Panc1 (cell line): ENCODE data around the gene CRADD. TPM values are rescaled to one million over a fixed set of nuclear protein-coding genes. Genes with fewer than 3 reads are reported as not detected.
"Not testable (repeated sequence)": the region's sequence is repeated elsewhere in the genome, so short reads cannot be mapped to it uniquely, and the experiment has no call there.

Source experiments
- ATAC-seq: fragments of 200-7000 bp; cut with Tn5 transposase; 2 replicates; pipeline ENCODE4 v1.9.1; 2020; ENCODE audit warnings: mild to moderate bottlenecking, moderate library complexity
- BruUV-seq: library from RNA; stranded (reverse); fragments of 400-500 nt; replicated peaks from 2 replicates; lab custom pipeline; 2021; lab: Mats Ljungman, UMichigan
- CTCF ChIA-PET: fragments of 300-600 bp; sonication (Branson Sonifier 250); formaldehyde crosslinking; loops from one replicate; lab custom pipeline; 2022; ENCODE audit warnings: antibody characterized with exemption; lab: Charles Lee
- POLR2A ChIA-PET: fragments of 300-600 bp; sonication (Branson Sonifier 250); formaldehyde crosslinking; loops from one replicate; lab custom pipeline; 2022; ENCODE audit warnings: antibody characterized with exemption; lab: Charles Lee
- DNase-seq: peaks from one replicate; pipeline ENCODE4 v3.0.0-alpha.2; 2010; ENCODE audit warnings: low read depth, low spot score
- H3K27ac ChIP-seq: 2 replicates; pipeline ENCODE4 v1.5.1; 2011; ENCODE audit warnings: mild to moderate bottlenecking, low read length, inconsistent platforms
- H3K27me3 ChIP-seq: fragments of 200-500 bp; sonication (Bioruptor generic); 2 replicates; pipeline ENCODE4 v1.6.0; 2014; ENCODE audit warnings: low read length, inconsistent platforms; ENCODE audit not compliant: control insufficient read depth, insufficient read depth
- H3K36me3 ChIP-seq: fragments of 200-500 bp; sonication (Bioruptor generic); 2 replicates; pipeline ENCODE4 v1.5.1; 2014; ENCODE audit warnings: inconsistent platforms, mild to moderate bottlenecking, low read length, moderate library complexity; ENCODE audit not compliant: control insufficient read depth, insufficient read depth
- H3K4me1 ChIP-seq: 2 replicates; pipeline ENCODE4 v1.5.1; 2011; ENCODE audit warnings: inconsistent platforms, mild to moderate bottlenecking, low read length, moderate library complexity; ENCODE audit not compliant: control insufficient read depth, insufficient read depth
- H3K4me3 ChIP-seq, 2 experiments: 2 replicates each; pipeline ENCODE4 v1.5.1; 2011 to 2012; ENCODE audit warnings: low read depth in 2 of 2, low read length in 2 of 2, mild to moderate bottlenecking in 2 of 2, inconsistent platforms in 1 of 2, moderate library complexity in 1 of 2
- H3K9me3 ChIP-seq: fragments of 200-500 bp; sonication (Bioruptor generic); 2 replicates; pipeline ENCODE4 v1.5.1; 2014; ENCODE audit warnings: low read depth, mild to moderate bottlenecking, inconsistent platforms, low read length, moderate library complexity; ENCODE audit not compliant: control insufficient read depth, insufficient read depth
- CTCF ChIP-seq: fragments of 450-650 bp; IDR thresholded peaks from 2 replicates; pipeline ENCODE4 v1.5.1; 2017; ENCODE audit warnings: mild to moderate bottlenecking
- POLR2AphosphoS5 ChIP-seq: IDR thresholded peaks from 2 replicates; pipeline ENCODE4 v1.6.1; 2012; ENCODE audit warnings: mild to moderate bottlenecking, low read depth, low read length, moderate library complexity
- REST ChIP-seq, 2 experiments: IDR thresholded peaks; 2 replicates each; pipeline ENCODE4 v1.6.1; 2011 to 2012; ENCODE audit warnings: low read depth in 2 of 2, control low read depth in 1 of 2, low read length in 1 of 2, mild to moderate bottlenecking in 1 of 2, moderate library complexity in 1 of 2; ENCODE audit not compliant: insufficient read depth in 1 of 2
- SIN3A ChIP-seq: IDR thresholded peaks from 2 replicates; pipeline ENCODE4 v1.6.1; 2012; ENCODE audit warnings: low read depth, mild to moderate bottlenecking, low read length, moderate library complexity, borderline replicate concordance; ENCODE audit not compliant: insufficient read depth
- TCF7L2 ChIP-seq: IDR thresholded peaks from 2 replicates; pipeline ENCODE4 v1.6.1; 2011; ENCODE audit warnings: mild to moderate bottlenecking, low read depth, low read length, inconsistent platforms
- in situ Hi-C: cut with HindIII; loops from 2 replicates; pipeline ENCODE4 v1.10.0; 2016; ENCODE audit warnings: low sequenced_read_pairs, low pct_unique_long_range_greater_than_20kb
- intact Hi-C: fragments of 100-400 bp; cut with micrococcal nuclease; formaldehyde crosslinking; loops from one replicate; pipeline ENCODE4 v1.10.0; 2022; ENCODE audit not compliant: unreplicated experiment
- total RNA-seq: library from RNA; stranded (reverse); gene quantifications from one replicate; pipeline ENCODE4 v1.2.1, GENCODE V29; 2021; ENCODE audit not compliant: unreplicated experiment

The CRADD gene
- total RNA-seq, 1 experiment from 2014 or later: 7.0 TPM

DNA sequence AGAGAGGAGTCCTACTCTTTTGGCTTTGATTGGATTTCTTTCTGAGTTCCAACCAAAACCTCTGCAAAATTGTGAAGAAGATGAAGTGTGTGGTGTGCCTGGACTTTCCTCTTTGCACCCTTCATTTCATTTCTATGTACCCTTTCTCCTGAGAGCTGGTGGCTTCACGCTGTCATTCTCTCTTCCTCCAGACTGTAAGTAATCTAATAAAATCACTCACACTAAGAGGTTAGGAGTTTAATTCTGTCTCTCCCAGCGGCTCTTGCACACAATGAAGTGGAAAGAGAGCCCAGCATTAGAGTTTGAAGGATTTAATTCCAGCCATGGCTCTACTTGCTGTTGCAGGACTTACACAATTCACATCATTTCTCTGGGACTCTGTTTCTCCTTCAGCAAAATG lies 37.8 kb upstream of the CRADD start:
- BruUV-seq: no TSS peak
- in situ Hi-C loops (no loop called here), intact Hi-C loops (no loop called here)
- no peak for TF ChIP-seq TCF7L2
- TF ChIP-seq CTCF: no peak
- TF ChIP-seq REST (IDR thresholded peaks at IDR 0.05; ENCODE audit: insufficient read depth in 1 of 2, low read depth in 2 of 2, low read length in 1 of 2): no peak
- TF ChIP-seq SIN3A: no peak
- TF ChIP-seq POLR2AphosphoS5: no peak
- H3K4me3 ChIP-seq: no peak overlapping the region
- POLR2A ChIA-PET: no interaction called here
- CTCF ChIA-PET: no interaction called here
- no peaks in the 10 kb centered on the region for H3K9me3 ChIP-seq
- no peak for DNase-seq
- H3K27me3 ChIP-seq: no peaks in the 10 kb centered on the region; the same call in 1 of the 2 replicates
- no peak for ATAC-seq
- no peaks in the 10 kb centered on the region for H3K4me1 ChIP-seq
- H3K36me3 ChIP-seq: no peaks in the 10 kb centered on the region
- no peak overlapping the region for H3K27ac ChIP-seq

GRCh38 chr12:93641380-93641779 lies 35.8 kb upstream of the CRADD start:
- H3K4me1 ChIP-seq, in situ Hi-C loops, CTCF ChIA-PET, H3K36me3 ChIP-seq, ATAC-seq, H3K27me3 ChIP-seq, DNase-seq, H3K27ac ChIP-seq, H3K4me3 ChIP-seq, intact Hi-C loops, H3K9me3 ChIP-seq, POLR2A ChIA-PET, BruUV-seq: not testable (repeated sequence)

- no peak for DNase-seq
- ChIA-PET CTCF (no interaction called here), POLR2A (interaction anchor here (0.7 kb wide), 1 partner anchor 73 kb away, joined by 4 read pairs; no protein-coding TSS in a partner anchor)
- no peaks in the 10 kb centered on the region for H3K36me3 ChIP-seq
- no TSS peak for BruUV-seq
- no peak overlapping the region for H3K4me3 ChIP-seq
- in situ Hi-C loops (no loop called here), intact Hi-C loops (no loop called here)
- H3K9me3 ChIP-seq: no peaks in the 10 kb centered on the region
- H3K4me1 ChIP-seq: no peaks in the 10 kb centered on the region
- H3K27ac ChIP-seq: no peak overlapping the region
- no peak for ATAC-seq
- TF ChIP-seq SIN3A: no peak
- no peaks in the 10 kb centered on the region for H3K27me3 ChIP-seq
These were observed 34.4 kb upstream of the CRADD start for GRCh38 chr12:93642751-93643150.
